K562 (cell line): Measurements from ENCODE around the gene FANK1. TPM values are rescaled to one million over a fixed set of nuclear protein-coding genes. Genes with fewer than 3 reads are reported as not detected.

Source experiments
- ATAC-seq: fragments of 200-7000 bp; cut with Tn5 transposase; 3 replicates; pipeline ENCODE4 v1.9.1; 2020; ENCODE audit warnings: moderate library complexity
- BruUV-seq: library from RNA; stranded (reverse); fragments of 400-500 nt; replicated peaks from 2 replicates; lab custom pipeline; 2021; lab: Mats Ljungman, UMichigan
- CTCF ChIA-PET: fragments of 300-600 bp; formaldehyde crosslinking; extraction: SDS; loops from one replicate; lab custom pipeline; 2021; ENCODE audit warnings: low intra/inter-chr PET ratio; lab: Yijun Ruan, JAX
- POLR2A ChIA-PET: fragments of 300-600, 350-650 bp; sonication (Branson Sonifier 250); formaldehyde crosslinking; extraction: SDS; loops from one replicate; lab custom pipeline; 2021; ENCODE audit warnings: antibody characterized with exemption, inconsistent platforms; lab: Yijun Ruan, JAX
- DNase-seq, 4 experiments: peaks; one replicate each; pipeline versions ENCODE4 v3.0.0 to v3.0.0-alpha.2; 2011 to 2018; ENCODE audit warnings: low spot score in 3 of 4, mixed read lengths in 3 of 4; ENCODE audit errors: extremely low read depth in 1 of 4
- FAIRE-seq: peaks from 2 replicates; lab custom pipeline; 2011; peaks lifted over from hg19 to GRCh38; lab: Jason Lieb, UNC
- H2AFZ ChIP-seq: 2 replicates; pipeline ENCODE4 v1.6.0; 2011; ENCODE audit warnings: low read depth, low read length, control low read depth, inconsistent platforms
- H3K27ac ChIP-seq: fragments of 200-600 bp; 3 replicates; pipeline ENCODE4 v1.8.0; 2011; ENCODE audit warnings: low read depth, mild to moderate bottlenecking, control low read depth, inconsistent platforms, low read length, moderate library complexity, mixed read lengths; ENCODE audit errors: extremely low read depth
- H3K27me3 ChIP-seq, 2 experiments: fragments of 300-600 bp in 1 of 2; 2 replicates in 1 of 2; 3 replicates in 1 of 2; pipeline versions ENCODE4 v1.6.0 to v1.8.0; 2011; ENCODE audit warnings: inconsistent platforms in 2 of 2, low read length in 2 of 2, mild to moderate bottlenecking in 1 of 2, mixed read lengths in 1 of 2, moderate library complexity in 1 of 2; ENCODE audit not compliant: control insufficient read depth in 2 of 2, insufficient read depth in 2 of 2
- H3K36me3 ChIP-seq: fragments of 300-600 bp; 3 replicates; pipeline ENCODE4 v1.8.0; 2011; ENCODE audit warnings: mild to moderate bottlenecking, low read length, inconsistent platforms; ENCODE audit not compliant: control insufficient read depth, insufficient read depth
- H3K4me1 ChIP-seq, 2 experiments: fragments of 200-600 bp in 1 of 2; replicated peaks in 1 of 2; 2 replicates in 1 of 2; 3 replicates in 1 of 2; pipeline versions ENCODE4 v1.5.1 to v1.8.0; 2011; ENCODE audit warnings: inconsistent platforms in 2 of 2, low read length in 2 of 2, mild to moderate bottlenecking in 1 of 2, mixed read lengths in 1 of 2, moderate library complexity in 1 of 2; ENCODE audit not compliant: control insufficient read depth in 2 of 2, insufficient read depth in 2 of 2
- H3K4me2 ChIP-seq: 2 replicates; pipeline ENCODE4 v1.6.1; 2011; ENCODE audit warnings: low read length, control low read depth, inconsistent platforms, mixed read lengths; ENCODE audit not compliant: insufficient read depth
- H3K4me3 ChIP-seq: fragments of 200-600 bp; sonication (generic), shearing (Covaris generic); 2 replicates; pipeline ENCODE4 v1.5.1; 2016; ENCODE audit warnings: control low read depth, inconsistent platforms
- H3K79me2 ChIP-seq: fragments of 200-600 bp; 3 replicates; pipeline ENCODE4 v1.8.0; 2011; ENCODE audit warnings: low read length, inconsistent platforms; ENCODE audit not compliant: control insufficient read depth, insufficient read depth
- H3K9ac ChIP-seq, 2 experiments: 2 replicates each; pipeline versions ENCODE4 v1.6.0 to v1.6.1; 2011; ENCODE audit warnings: low read depth in 2 of 2, low read length in 2 of 2, control low read depth in 1 of 2, inconsistent platforms in 1 of 2, mild to moderate bottlenecking in 1 of 2, mixed read lengths in 1 of 2; ENCODE audit not compliant: insufficient read depth in 1 of 2
- H3K9me1 ChIP-seq: one replicate; pipeline ENCODE4 v1.6.0; 2011; ENCODE audit warnings: inconsistent platforms, mild to moderate bottlenecking, low read length, moderate library complexity; ENCODE audit not compliant: control insufficient read depth, insufficient read depth
- H3K9me3 ChIP-seq: replicated peaks from 2 replicates; pipeline ENCODE4 v1.5.1; 2011; ENCODE audit warnings: low read depth, low read length, inconsistent platforms; ENCODE audit not compliant: control insufficient read depth, insufficient read depth
- H4K20me1 ChIP-seq: replicated peaks from 2 replicates; pipeline ENCODE4 v1.6.1; 2011; ENCODE audit warnings: low read length, inconsistent platforms, mixed read lengths; ENCODE audit not compliant: control insufficient read depth, insufficient read depth
- ATF1 ChIP-seq, 2 experiments: fragments of 450-650 bp in 1 of 2; IDR thresholded peaks; 2 replicates each; pipeline ENCODE4 v1.6.1; 2016; ENCODE audit warnings: missing compliant biosample characterization in 1 of 2, missing genetic modification characterization in 1 of 2
- FOXA1 ChIP-seq: fragments of 450-650 bp; IDR thresholded peaks from 2 replicates; pipeline ENCODE4 v1.6.1; 2016; ENCODE audit warnings: mild to moderate bottlenecking, borderline replicate concordance
- WGBS: fragments of 100-300 bp; shearing (Covaris generic); methylation state at CpG from one replicate; pipeline ENCODE4 v1.1.6; 2016; ENCODE audit warnings: low coverage, mixed read lengths; ENCODE audit not compliant: insufficient coverage; ENCODE audit errors: missing lambda C conversion rate; 5-methylcytosine and 5-hydroxymethylcytosine counted together
- in situ Hi-C: fragments of 300-500 bp; cut with MboI; formaldehyde crosslinking; loops from 4 replicates; pipeline ENCODE4 v1.15.0; 2018; ENCODE audit warnings: inconsistent platforms, mixed read lengths
- intact Hi-C: fragments of 100-400 bp; cut with micrococcal nuclease; formaldehyde crosslinking; loops from 2 replicates; pipeline ENCODE4 v1.14.2; 2022
- polyA plus RNA-seq, 8 experiments: library from polyadenylated mRNA; depleted of rRNA in 4 of 8; stranded (reverse) in 5 of 8; unstranded in 3 of 8; fragments of >200 nt; fragmentation: Nextera tagmentation in 2 of 8; fragmentation: Illumina TruSeq in 1 of 8; extraction: Ambion mirVana in 2 of 8; extraction: Trizol in 1 of 8; gene quantifications; 2 replicates each; pipeline versions ENCODE4 v1.2.1 to v1.2.3, GENCODE V29; 2011 to 2014; ENCODE audit warnings: inconsistent platforms in 1 of 8, missing spikeins in 1 of 8
- total RNA-seq, 7 experiments: library from RNA; depleted of rRNA in 6 of 7; stranded (reverse); fragments of >200 nt in 6 of 7; fragmentation: Illumina TruSeq in 2 of 7; extraction: Trizol in 2 of 7; gene quantifications; 2 replicates each; pipeline versions ENCODE4 v1.2.1 to v1.2.3, GENCODE V29; 2011 to 2021; ENCODE audit warnings: low replicate concordance in 1 of 7
- TF ChIP-seq, protein P1 (sequence below): fragments of 450-650 bp; formaldehyde crosslinking; IDR thresholded peaks from 2 replicates; pipeline ENCODE4 v1.4.0; 2022; ENCODE audit warnings: missing genetic modification characterization
- TF ChIP-seq, protein P2 (sequence below): fragments of 250-450 bp; sonication (Bioruptor Pico); IDR thresholded peaks from 2 replicates; pipeline ENCODE4 v1.5.0; 2021; ENCODE audit warnings: mild to moderate bottlenecking, moderate library complexity

Gene FANK1
- total and polyA plus RNA-seq, 9 of the 15 experiments (the other 6 are each of a cell fraction or from before 2014, with no cell fraction given), result 0.11 to 2.3 (median 0.51) TPM; not detected in 1

DNA sequence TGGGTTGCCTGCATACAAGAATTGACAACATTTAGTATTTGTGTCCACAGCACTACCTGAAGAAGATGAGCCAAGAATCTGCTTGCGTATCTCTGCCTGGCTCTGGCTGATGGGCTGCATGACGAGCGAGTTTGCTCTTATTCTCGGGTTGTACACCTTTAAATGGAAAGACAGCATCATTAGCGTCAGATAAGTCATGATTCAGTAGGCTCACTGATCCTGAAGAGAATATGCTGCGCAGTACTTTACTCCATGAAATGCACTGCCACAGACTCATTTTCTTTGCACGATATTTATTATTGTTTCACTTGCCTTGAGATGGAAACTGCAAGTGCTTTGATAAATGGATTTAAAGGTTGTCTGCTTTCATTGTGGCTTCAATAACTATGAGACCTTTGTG, 43.9 kb upstream of the FANK1 start:
- no peak for TF ChIP-seq FOXA1
- TF ChIP-seq, protein P1, sequence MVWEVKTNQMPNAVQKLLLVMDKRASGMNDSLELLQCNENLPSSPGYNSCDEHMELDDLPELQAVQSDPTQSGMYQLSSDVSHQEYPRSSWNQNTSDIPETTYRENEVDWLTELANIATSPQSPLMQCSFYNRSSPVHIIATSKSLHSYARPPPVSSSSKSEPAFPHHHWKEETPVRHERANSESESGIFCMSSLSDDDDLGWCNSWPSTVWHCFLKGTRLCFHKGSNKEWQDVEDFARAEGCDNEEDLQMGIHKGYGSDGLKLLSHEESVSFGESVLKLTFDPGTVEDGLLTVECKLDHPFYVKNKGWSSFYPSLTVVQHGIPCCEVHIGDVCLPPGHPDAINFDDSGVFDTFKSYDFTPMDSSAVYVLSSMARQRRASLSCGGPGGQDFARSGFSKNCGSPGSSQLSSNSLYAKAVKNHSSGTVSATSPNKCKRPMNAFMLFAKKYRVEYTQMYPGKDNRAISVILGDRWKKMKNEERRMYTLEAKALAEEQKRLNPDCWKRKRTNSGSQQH (CRISPR knock-in tag), result no peak
- TF ChIP-seq, protein P2, sequence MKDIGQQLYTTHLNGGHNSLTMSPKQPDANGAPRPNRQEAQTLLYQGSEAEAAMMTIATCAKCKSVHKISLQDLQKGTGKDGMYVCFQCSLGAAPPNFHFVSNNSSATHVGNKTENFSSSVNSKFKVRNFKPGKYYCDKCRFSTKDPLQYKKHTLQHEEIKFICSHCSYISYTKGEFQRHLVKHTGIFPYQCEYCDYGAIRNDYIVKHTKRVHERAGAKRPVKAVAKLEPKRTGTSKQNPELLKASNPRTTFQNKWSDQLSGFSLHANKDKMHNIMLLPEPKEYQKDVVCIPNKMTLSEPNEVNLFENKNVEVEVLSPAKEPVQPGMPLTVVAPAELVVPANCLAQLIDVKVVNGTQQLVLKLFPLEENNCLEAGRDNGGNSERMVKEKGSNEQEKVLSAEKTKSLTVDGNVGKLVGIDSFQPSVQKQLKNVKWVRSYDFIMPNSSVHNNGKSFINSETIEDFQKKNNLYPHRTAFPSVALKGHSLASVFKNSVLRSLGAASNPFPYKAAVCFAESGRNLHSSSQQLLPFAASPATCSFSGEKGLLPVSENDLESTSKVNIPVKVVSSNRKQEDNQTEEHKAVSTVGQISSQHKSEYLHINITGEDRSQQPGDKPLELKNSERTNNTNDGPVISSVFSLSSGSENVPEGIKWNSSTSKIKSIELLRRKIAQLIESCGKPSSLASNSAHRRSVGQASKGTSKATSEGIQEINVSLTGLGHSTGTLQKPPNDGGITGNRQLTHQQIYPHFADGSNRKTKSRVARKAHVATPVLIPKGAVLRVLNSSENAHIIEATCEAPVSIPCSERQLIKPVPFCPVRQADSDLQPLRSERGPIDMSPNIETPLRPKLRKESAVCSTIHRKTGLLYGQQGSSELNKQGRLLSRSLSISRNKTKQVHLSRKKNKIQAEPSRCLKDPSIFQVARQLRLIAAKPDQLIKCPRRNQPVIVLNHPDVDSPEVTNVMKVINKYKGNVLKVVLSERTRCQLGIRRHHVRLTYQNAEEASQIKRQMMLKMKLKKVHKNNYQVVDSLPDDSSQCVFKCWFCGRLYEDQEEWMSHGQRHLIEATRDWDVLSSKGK (CRISPR knock-in tag), result no peak
- TF ChIP-seq ATF1 (CRISPR knock-in tag; IDR thresholded peaks at IDR 0.05), result no peak
- TF ChIP-seq ATF1 (tag; IDR thresholded peaks at IDR 0.05), result no peak
- Histone ChIP-seq H3K27ac (no peak overlapping the region), H3K4me1 (no peaks in the 10 kb centered on the region), H2AFZ (no peak overlapping the region), H3K27me3 (no peaks in the 10 kb centered on the region), H3K79me2 (no peaks in the 10 kb centered on the region), H3K4me2 (no peak overlapping the region), H3K4me3 (no peak overlapping the region), H4K20me1 (no peaks in the 10 kb centered on the region), H3K9ac (no peak overlapping the region), H3K36me3 (peaks cover 36% of the 10 kb centered on the region; the same call in 2 of the 3 replicates), H3K9me3 (no peaks in the 10 kb centered on the region), H3K9me1 (no peaks in the 10 kb centered on the region)
- no TSS peak for BruUV-seq
- in situ Hi-C loops, result no loop called here
- ChIA-PET CTCF (no interaction called here), POLR2A (no interaction called here)
- 79% methylated on average over 5 of the region's 7 CpGs for WGBS
- intact Hi-C loops, result no loop called here
- ATAC-seq (no peak), FAIRE-seq (no peak), DNase-seq (no peak)
